ENCODE measurements around the gene REEP3.

REEP3 gene

DNA sequence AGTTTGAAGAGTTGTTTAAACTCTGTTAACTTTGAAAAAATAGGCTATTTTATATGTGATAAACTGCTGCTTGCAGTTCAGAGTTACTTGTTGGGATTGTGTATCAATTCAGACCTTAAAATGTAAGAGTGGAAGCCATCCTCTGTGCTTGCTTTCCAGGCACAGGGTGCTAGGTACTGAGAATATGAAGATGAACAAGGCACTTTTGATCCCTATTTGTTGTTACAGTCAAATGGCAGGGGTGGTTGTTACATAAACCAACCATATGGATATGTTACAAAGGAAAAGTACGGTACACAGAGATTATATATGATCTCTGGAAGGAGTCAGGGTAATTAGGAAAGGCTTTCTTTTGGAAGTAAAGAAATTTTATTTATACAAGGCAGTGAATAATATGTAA lies 63.8 kb downstream of the REEP3 start:
- no peak for DNase-seq (ENCODE audit: low read depth in 1 of 2, low spot score in 1 of 2)

DNA sequence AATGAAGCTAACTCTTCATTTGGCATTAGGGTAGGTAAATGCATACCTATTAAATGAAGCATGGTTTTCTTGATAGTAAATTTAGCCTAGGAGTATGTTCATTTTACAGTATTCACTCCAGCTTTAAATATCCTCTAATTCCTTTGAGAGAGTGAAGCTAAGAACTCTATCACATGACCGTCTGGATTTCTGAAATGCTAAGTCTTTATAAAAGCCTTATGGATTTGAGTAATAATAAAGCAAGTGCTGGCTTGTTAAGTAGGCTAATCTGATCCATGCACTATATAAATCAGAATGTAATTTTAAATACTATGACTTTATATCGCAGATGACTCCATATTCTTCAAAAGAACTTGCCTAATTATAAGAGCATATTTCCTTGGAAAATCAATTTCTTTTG lies 64.8 kb downstream of the REEP3 start:
- no peak for DNase-seq (ENCODE audit: low read depth in 1 of 2, low spot score in 1 of 2)

- no peak for DNase-seq (ENCODE audit: low read depth in 1 of 2, low spot score in 1 of 2)
These were observed 66.0 kb downstream of the REEP3 start for GRCh38 chr10:63587191-63587590.

DNA sequence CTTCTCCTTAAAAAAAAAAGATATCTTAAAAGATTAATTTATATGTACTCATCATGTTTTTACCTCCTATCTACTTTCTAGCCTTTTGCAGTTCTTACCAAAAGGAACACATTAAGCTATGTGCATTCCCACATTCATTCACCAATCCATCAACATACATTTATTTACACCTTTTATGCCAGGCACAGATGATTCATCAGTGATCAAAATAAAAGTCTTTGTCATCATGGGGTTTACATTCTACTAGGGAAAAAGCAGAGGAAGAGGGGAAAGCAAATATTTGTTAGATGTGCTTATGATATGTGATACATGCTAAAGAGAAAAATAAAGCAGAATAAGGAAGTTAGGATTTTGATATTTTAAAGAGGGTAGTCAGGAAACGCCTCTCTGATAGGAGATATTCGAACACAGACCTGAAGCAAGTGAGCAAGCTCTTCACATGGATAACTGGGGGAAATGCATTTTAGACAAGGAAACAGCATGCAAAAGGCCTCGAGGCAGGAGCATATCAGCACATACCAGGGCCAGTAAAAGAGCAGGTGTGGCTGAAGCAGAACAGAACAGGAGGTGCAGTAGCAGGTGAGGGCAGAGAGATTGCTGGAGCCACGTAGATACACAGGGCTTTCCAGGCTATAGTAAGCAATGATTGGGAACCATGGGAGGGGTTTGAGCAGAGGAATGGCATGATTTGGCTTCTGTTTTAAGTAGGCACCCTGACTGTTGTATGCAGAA lies 67.4 kb downstream of the REEP3 start:
- DNase-seq (ENCODE audit: low read depth in 1 of 2, low spot score in 1 of 2), result no peak

DNA sequence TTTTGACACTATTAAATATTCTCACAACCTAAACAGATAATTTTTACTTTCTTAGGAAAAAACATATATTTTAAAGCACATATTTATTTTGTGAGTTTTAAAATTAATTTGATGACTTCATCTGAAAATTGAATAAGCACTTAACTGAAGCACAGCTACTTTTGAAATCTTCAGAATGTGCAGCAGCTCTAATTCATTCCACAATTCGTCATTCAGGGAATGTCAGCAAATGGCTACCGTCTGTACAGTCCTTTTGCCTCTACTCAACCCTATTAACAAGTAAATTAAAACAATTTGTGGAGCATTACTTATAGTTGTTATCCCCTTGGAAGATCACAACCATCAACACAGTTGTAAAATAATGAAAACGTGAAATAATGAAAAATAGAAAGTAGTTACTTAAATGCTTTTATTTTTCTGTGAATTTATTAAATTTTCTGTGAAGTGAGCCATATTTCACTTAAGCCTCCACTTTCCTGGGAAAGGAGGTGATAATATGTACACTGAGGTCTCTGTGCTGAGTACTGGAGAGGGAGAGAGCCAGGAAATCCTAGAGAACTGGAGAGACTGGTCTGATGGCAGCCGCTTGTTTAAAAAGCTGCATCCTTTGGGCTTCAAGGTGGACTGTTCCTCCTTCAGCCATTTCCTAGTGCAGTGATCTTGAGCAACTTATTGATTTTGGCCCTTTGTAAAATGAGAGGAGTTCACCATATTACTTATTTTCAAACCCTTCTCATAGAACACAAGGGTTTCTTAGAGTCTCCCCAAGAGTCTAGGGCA lies 70.6 kb downstream of the REEP3 start:
- DNase-seq (ENCODE audit: low read depth in 1 of 2, low spot score in 1 of 2), result no peak

DNA sequence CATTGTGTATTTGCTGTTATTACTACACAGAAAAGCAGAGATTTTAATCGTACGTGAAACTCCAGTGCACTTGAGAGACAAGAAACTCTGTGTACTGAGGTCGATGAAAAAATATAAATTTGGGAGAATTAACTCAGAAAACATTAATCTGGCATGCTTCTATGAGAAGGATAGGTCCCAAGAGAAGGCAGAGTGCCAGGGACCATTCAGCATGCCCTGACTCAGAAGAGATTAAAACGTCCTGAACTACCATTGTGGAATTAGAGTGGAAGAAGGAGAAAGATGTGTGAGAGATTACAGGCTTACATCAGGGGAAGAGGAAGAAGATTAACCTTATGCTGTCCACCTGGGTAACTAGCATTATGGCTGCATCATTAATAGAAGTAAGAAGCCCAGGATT lies 72.4 kb downstream of the REEP3 start:
- no peak for DNase-seq (ENCODE audit: low read depth in 1 of 2, low spot score in 1 of 2)

GRCh38 chr10:63595072-63595471 lies 73.9 kb downstream of the REEP3 start:
- no peak for DNase-seq (ENCODE audit: low read depth in 1 of 2, low spot score in 1 of 2)

DNA sequence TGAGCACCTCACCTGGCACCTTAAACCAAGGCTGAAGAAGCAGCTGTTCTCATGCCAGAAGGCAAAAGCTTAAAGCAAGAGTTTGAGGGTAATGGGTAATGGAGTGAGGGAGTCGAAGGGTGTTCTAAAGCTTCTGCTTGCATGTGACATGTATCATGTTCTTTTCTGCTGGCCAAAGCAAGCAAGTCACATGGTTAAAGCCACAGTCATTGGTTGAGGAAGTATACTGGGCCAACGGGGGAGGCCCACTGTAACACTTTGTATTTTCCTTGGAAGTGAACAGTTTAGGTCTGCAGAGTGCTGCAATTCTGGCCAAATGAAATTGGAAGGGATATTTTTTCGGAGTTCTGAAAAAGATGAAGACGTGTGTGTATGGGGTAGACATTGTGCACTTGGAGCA lies 75.7 kb downstream of the REEP3 start:
- no peak for DNase-seq (ENCODE audit: low read depth in 1 of 2, low spot score in 1 of 2)

DNA sequence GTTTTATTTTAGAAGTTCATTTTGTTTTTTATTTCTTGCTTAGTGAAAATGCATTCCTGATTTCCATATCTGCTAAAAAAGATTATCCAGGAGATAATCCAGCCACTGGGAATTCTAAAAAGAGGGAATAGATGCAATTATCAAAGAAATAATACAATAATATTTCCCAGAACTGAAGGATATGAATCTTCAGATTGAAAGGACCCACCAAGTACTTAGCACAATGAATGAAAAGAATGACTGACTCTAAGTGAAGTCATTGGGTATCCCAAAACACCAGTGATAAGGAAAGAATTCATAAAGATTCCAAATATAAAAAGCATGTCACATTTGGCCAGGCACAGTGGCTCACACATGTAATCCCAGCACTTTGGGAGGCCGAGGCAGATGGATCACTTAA lies 79.3 kb downstream of the REEP3 start:
- DNase-seq (ENCODE audit: low read depth in 1 of 2, low spot score in 1 of 2), result no peak

DNA sequence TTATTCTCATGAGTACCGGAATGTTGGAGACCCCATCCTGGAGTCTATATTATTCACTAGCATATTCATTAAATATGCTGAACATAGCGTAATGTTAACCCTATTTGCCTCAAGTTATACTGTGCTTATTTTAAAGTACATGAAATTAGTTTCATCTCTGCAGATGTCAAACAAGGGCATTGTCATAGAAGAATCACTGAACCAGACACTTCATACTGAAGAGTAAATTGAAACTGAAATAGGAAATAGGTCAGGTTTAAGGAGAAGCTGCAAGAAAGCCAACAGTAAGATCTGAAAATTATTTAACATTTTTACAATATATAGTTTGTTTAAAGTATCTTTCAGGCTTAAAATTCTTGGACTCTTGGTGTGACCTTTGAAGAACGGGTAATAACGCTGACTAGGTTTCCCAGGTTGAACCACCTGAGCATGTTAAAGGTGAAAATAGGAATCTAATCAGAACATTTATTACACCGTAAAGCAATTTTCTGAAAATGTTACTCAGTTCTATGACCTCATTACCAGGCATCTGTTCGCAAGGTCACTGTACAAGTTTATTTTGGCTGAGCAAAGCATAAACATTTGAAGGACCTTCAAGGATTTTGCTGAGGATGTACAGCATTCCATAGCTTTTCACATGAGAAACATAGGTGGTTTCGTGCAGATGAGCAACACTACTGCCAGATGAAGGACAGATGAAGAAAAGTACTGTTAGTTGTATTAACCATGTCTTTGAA lies 82.7 kb downstream of the REEP3 start:
- DNase-seq (ENCODE audit: low read depth in 1 of 2, low spot score in 1 of 2), result no peak

GRCh38 chr10:63605197-63605967 lies 84.2 kb downstream of the REEP3 start:
- DNase-seq (ENCODE audit: low read depth in 1 of 2, low spot score in 1 of 2), result no peak

GRCh38 chr10:63608511-63608910 lies 87.3 kb downstream of the REEP3 start:
- DNase-seq (ENCODE audit: low read depth in 1 of 2, low spot score in 1 of 2), result no peak

DNA sequence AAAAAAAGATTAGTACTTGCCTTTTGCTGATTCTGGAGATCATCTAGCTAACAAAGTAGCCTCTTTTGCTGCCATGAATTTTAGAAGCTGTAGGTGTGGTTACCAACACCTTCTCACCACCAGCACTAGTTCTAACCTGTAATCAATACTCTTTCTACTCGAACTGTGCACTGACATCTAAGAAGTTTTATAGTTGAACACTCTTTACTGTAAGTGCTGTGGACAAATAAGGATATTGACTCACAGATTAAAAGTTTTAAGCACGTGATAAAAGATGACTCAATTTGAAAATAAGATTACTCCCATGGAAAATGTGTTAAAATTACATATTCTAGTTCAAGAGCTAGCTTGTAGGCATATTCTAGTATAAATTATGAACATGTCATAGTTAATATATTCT lies 89.9 kb downstream of the REEP3 start:
- no peak for DNase-seq (ENCODE audit: low read depth in 1 of 2, low spot score in 1 of 2)

DNA sequence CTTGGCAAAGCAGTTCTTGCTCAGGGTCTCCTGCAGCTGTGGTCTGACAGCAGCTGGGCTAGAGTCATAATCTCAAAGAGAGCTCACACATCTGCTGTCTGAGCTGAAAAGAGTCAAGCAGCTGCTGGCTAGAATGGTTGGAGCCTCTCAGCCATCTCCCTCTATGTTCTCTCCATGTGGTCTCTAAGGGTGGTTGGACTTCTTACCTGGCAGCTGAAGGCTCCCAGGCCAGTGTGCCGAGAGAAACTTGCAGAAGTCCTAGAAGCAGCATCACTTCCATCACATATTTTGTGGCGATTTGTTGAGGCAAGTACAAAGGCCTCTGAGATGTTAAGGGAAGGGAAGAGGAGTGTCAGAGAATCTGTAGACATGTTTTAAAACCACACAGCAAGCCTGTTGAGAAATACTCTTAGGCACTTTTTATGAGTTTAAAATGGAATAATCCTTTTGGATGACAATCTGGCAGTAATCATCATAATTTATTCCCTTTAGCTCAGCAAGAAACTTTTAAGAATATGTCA lies 93.2 kb downstream of the REEP3 start:
- DNase-seq (ENCODE audit: low read depth in 1 of 2, low spot score in 1 of 2), result no peak

GRCh38 chr10:63618552-63618951 lies 97.4 kb downstream of the REEP3 start:
- DNase-seq (ENCODE audit: low read depth in 1 of 2, low spot score in 1 of 2), result no peak

DNA sequence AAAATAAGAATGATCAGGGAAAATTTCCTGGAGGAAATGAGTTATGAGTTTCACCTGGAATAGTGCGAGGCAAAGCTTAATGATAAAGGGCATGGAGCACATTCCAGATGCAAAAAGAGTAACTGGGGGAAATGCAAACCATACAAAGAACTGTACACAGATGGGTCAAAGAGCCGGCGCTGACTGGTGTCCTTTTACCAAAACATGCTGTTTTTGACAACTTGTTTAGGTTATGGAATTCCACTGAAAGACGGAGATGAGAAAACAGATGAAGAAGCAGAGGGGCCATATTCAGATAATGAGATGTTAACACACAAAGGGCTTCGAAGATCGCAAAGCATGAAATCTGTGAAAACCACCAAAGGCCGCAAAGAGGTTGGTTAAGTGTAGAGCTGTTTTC lies 98.2 kb downstream of the REEP3 start:
- no peak for DNase-seq (ENCODE audit: low read depth in 1 of 2, low spot score in 1 of 2)

DNA sequence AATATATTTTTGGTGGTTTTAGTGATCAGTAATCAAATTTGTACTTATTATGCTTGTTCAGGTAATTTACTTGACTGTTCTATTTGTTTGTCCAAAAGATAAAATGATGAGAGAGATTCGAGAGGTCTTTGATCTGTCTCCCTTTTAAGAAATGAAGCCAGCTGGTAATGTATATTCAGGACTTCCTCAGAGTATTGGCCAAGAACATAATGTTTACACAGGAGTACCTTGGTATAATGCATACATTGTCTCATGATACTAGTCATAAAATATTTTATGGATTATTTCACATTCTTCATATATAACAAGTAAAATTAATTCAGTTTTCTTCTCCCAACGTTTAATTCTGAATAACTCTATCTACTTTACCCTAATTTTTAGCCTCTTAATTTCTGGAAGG lies 100.9 kb downstream of the REEP3 start:
- DNase-seq (ENCODE audit: low read depth in 1 of 2, low spot score in 1 of 2), result no peak

DNA sequence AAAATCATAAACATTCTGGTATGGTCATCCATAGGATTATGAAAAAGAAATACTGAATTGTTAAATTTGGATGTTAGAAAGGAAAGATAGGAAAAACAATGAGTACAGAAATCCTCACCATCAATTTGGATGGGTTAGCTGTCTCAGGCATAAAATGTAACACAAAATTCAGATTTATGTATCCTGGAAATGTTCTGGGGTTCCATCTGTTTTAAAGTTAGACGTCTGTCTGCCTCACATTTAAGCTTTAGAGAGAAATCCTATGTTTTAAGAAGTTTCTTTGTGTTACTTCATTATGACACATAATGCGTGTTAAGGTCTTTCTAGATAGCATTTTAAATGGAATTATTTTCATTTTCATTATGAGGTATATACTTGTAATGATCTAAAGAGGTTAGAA lies 103.5 kb downstream of the REEP3 start:
- no peak for DNase-seq (ENCODE audit: low read depth in 1 of 2, low spot score in 1 of 2)

- DNase-seq (ENCODE audit: low read depth in 1 of 2, low spot score in 1 of 2), result no peak
These were observed 106.2 kb downstream of the REEP3 start for GRCh38 chr10:63627396-63627795.

GRCh38 chr10:63627881-63628296 lies 106.7 kb downstream of the REEP3 start:
- no peak for DNase-seq (ENCODE audit: low read depth in 1 of 2, low spot score in 1 of 2)

Data from activated T-helper 1 cell treated with anti-CD3 and anti-CD28 coated beads, Interleukin-2, amount 50 U/mL, for 16 hours (primary cell).